Stimulated activated CD4-positive, alpha-beta T cell treated with anti-CD3 and anti-CD28 coated beads, Interleukin-12 subunit alpha, Interleukin-12 subunit beta, amount 100 ng/mL, for 24 hours (primary cell): ENCODE results near the gene CHPF2.
A peak's percentile ranks its signal among the peaks of the same experiment; 100 is the strongest.

Experiments used
- DNase-seq, 2 experiments: peaks; one replicate each; pipeline ENCODE4 v3.0.0-alpha.2; 2020; ENCODE audit warnings: low read depth in 2 of 2

The CHPF2 gene

GRCh38 chr7:151232091-151232916, at the start of gene CHPF2:
Gene CHPF2, plus strand, starts transcription at chr7:151232483. Its CDS starts 1,529 bp downstream, at chr7:151234012.
- peak; percentile 83 to 88 for DNase-seq

- no peak for DNase-seq
Observed at GRCh38 chr7:151185762-151186639, 46.3 kb upstream of the CHPF2 start.

GRCh38 chr7:151186640-151187408, 45.5 kb upstream of the CHPF2 start, which contains the start of gene ASB10:
Gene ASB10, minus strand, starts transcription at chr7:151187250. Its CDS starts 120 bp downstream, at chr7:151187130.
- no peak for DNase-seq

- no peak for DNase-seq
Observed at GRCh38 chr7:151187409-151188251, 44.7 kb upstream of the CHPF2 start.

GRCh38 chr7:151188252-151188542, 44.1 kb upstream of the CHPF2 start:
- no peak for DNase-seq

GRCh38 chr7:151189038-151189437, 43.2 kb upstream of the CHPF2 start:
- DNase-seq: no peak

- no peak for DNase-seq
Observed at GRCh38 chr7:151191544-151191943, 40.7 kb upstream of the CHPF2 start.

GRCh38 chr7:151192002-151192539, 40.2 kb upstream of the CHPF2 start:
- no peak for DNase-seq

GRCh38 chr7:151193203-151193978, 38.9 kb upstream of the CHPF2 start:
- no peak for DNase-seq

- DNase-seq: no peak
Observed at GRCh38 chr7:151194188-151194587, 38.1 kb upstream of the CHPF2 start.

GRCh38 chr7:151195616-151196450, 36.5 kb upstream of the CHPF2 start:
- no peak for DNase-seq

- no peak for DNase-seq
Observed at GRCh38 chr7:151197932-151198331, 34.4 kb upstream of the CHPF2 start.

- DNase-seq: no peak
Observed at GRCh38 chr7:151198945-151199848, 33.1 kb upstream of the CHPF2 start.

GRCh38 chr7:151201344-151201743, 30.9 kb upstream of the CHPF2 start:
- no peak for DNase-seq

- no peak for DNase-seq
Observed at GRCh38 chr7:151201751-151202150, 30.5 kb upstream of the CHPF2 start.

GRCh38 chr7:151202836-151203235, 29.4 kb upstream of the CHPF2 start:
- DNase-seq: no peak

GRCh38 chr7:151204383-151205032, 27.8 kb upstream of the CHPF2 start:
- no peak for DNase-seq

- DNase-seq: no peak
Observed at GRCh38 chr7:151205730-151206129, 26.6 kb upstream of the CHPF2 start.
